Esophagus muscularis mucosa (tissue), 4 donors: ENCODE data around the gene SPCS3. TPM values are rescaled to one million over a fixed set of nuclear protein-coding genes. Genes with fewer than 3 reads are reported as not detected.

ENCODE experiments used
- DNase-seq: peaks from one replicate; pipeline ENCODE4 v3.0.0-alpha.2; 2017; ENCODE audit errors: extremely low spot score
- H3K27ac ChIP-seq, 4 donors: fragments of 200-600 bp; sonication (generic); replicated peaks in 1 of 4; 1 replicate in 3 of 4; 2 replicates in 1 of 4; pipeline ENCODE4 v1.5.1; 2016 to 2019; ENCODE audit warnings: mild to moderate bottlenecking in 1 of 4
- H3K27me3 ChIP-seq, 4 donors: fragments of 200-600 bp; sonication (generic); one replicate each; pipeline versions ENCODE4 v1.5.1 to v1.6.0; 2016 to 2019
- H3K36me3 ChIP-seq, 4 donors: fragments of 200-600 bp; sonication (generic); one replicate each; pipeline ENCODE4 v1.5.1; 2016 to 2019
- H3K4me1 ChIP-seq, 4 donors: fragments of 200-600 bp; sonication (generic); one replicate each; pipeline ENCODE4 v1.5.1; 2016 to 2019
- H3K4me3 ChIP-seq, 4 donors: fragments of 200-600 bp; sonication (generic); 1 replicate in 2 of 4; 2 replicates in 2 of 4; pipeline ENCODE4 v1.5.1; 2016 to 2019; ENCODE audit warnings: mild to moderate bottlenecking in 4 of 4, moderate library complexity in 1 of 4
- H3K9me3 ChIP-seq, 4 donors: fragments of 200-600 bp; sonication (generic); 1 replicate in 3 of 4; 2 replicates in 1 of 4; pipeline ENCODE4 v1.5.1; 2016 to 2019
- EP300 ChIP-seq: sonication (generic); formaldehyde crosslinking; IDR thresholded peaks from one replicate; pipeline ENCODE4 v1.6.1; 2017; ENCODE audit warnings: antibody characterized with exemption
- POLR2A ChIP-seq: fragments of 450-650 bp; IDR thresholded peaks from one replicate; pipeline ENCODE4 v1.6.1; 2017; ENCODE audit warnings: antibody characterized with exemption, moderate library complexity, mild to moderate bottlenecking, low read depth
- POLR2AphosphoS5 ChIP-seq, 2 donors: sonication (generic); formaldehyde crosslinking; IDR thresholded peaks; one replicate each; pipeline ENCODE4 v1.6.1; 2017; ENCODE audit warnings: antibody characterized with exemption in 2 of 2
- WGBS: methylation state at CpG from one replicate; pipeline ENCODE4 v1.1.5; 2018; 5-methylcytosine and 5-hydroxymethylcytosine counted together
- intact Hi-C: fragments of 100-400 bp; cut with DNase I; formaldehyde crosslinking; loops from one replicate; pipeline ENCODE4 v1.15.1; 2023
- total RNA-seq, 4 donors: library from RNA; depleted of rRNA; stranded (reverse); fragments of >200 nt; gene quantifications; one replicate each; pipeline versions ENCODE4 v1.1.0 to v1.2.1, GENCODE V29; 2016
- TF ChIP-seq, protein P1 (sequence below), 3 experiments: fragments of 200-600 bp in 2 of 3; fragments of 450-650 bp in 1 of 3; sonication (generic) in 2 of 3; IDR thresholded peaks; one replicate each; pipeline ENCODE4 v1.5.1; 2017 to 2019; ENCODE audit warnings: antibody characterized with exemption in 3 of 3, mild to moderate bottlenecking in 2 of 3, moderate library complexity in 1 of 3

Gene SPCS3
- total RNA-seq, 4 donors from 2014 or later, result 35.5 to 48.4 (median 46.0) TPM

DNA sequence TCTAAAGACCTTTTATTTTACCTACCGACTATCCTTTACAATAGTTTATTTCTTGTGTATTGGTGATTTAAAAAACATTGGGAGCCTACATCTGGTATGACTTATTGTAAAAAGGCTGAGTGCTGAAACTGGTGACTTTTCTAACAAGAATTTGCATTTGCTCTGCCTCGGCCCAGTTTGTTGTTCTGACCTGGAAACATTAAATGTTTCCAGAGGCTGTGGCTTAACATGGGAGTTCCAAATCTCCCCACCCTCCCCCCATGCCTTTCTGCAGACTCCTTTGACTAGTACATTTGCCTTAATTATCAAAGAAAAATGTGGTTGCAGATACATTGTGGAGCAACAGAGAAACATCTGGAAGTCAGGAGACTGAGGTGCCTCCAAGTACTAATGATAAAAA is 39.8 kb downstream of the SPCS3 start:
- TF ChIP-seq, protein P1, sequence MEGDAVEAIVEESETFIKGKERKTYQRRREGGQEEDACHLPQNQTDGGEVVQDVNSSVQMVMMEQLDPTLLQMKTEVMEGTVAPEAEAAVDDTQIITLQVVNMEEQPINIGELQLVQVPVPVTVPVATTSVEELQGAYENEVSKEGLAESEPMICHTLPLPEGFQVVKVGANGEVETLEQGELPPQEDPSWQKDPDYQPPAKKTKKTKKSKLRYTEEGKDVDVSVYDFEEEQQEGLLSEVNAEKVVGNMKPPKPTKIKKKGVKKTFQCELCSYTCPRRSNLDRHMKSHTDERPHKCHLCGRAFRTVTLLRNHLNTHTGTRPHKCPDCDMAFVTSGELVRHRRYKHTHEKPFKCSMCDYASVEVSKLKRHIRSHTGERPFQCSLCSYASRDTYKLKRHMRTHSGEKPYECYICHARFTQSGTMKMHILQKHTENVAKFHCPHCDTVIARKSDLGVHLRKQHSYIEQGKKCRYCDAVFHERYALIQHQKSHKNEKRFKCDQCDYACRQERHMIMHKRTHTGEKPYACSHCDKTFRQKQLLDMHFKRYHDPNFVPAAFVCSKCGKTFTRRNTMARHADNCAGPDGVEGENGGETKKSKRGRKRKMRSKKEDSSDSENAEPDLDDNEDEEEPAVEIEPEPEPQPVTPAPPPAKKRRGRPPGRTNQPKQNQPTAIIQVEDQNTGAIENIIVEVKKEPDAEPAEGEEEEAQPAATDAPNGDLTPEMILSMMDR (IDR thresholded peaks at IDR 0.05), result no peak
- TF ChIP-seq EP300 (no peak), POLR2A (no peak), POLR2AphosphoS5 (IDR thresholded peaks at IDR 0.05) (no peak)
- DNase-seq, result no peak
- WGBS, result 78% methylated on average over 2 of the region's 2 CpGs
- intact Hi-C loops, result no loop called here
- no peak overlapping the region for H3K27ac ChIP-seq
- no peak overlapping the region for H3K4me3 ChIP-seq
- H3K36me3 ChIP-seq, result no peaks in the 10 kb centered on the region
- H3K9me3 ChIP-seq, result no peaks in the 10 kb centered on the region
- no peaks in the 10 kb centered on the region for H3K27me3 ChIP-seq
- no peaks in the 10 kb centered on the region for H3K4me1 ChIP-seq

DNA sequence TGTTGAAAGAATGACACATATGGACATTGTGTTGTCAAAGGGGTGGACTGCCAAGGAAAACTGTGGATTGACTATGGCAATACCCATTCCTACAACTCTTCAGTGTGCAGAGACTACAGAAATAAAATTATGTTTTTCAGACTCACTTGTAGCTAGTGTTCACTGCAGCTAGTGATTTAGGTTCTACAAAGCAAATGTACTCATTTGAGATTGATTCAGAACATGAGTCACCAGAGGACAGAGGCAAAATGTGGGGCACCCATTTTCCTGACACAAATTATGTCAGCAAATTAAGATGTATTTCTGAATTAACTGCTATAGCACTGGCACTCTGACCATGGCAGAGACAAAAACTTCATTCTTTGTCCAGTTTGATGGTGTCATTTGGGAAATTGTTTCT is 40.7 kb downstream of the SPCS3 start:
- Histone ChIP-seq H3K9me3 (peaks cover 0 to 4% (median 0%) of the 10 kb centered on the region in 4 donors), H3K4me1 (no peaks in the 10 kb centered on the region), H3K27ac (no peak overlapping the region), H3K27me3 (no peaks in the 10 kb centered on the region), H3K4me3 (no peak overlapping the region), H3K36me3 (no peaks in the 10 kb centered on the region)
- DNase-seq, result no peak
- TF ChIP-seq EP300 (no peak), POLR2A (no peak), POLR2AphosphoS5 (IDR thresholded peaks at IDR 0.05) (no peak)
- TF ChIP-seq, protein P1 (IDR thresholded peaks at IDR 0.05), result no peak
- intact Hi-C loops, result no loop called here

DNA sequence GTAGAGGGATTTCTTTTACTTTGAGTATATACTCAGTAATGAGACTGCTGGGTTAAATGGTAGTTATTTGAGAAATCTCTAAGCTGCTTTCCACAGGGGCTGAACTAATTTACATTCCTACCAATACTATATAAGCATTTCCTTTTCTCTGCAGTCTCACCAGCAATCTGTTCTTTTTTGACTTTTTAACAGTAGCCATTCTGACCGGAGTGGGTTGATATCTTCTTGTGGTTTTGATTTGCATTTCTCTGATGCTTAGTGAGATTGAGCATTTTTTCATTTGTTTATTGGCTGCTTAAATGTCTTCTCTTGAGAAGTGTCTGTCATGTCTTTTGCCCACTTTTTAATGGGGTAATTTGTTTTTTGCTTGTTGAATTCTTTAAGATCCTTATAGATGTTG is 43.3 kb downstream of the SPCS3 start:
- no peaks in the 10 kb centered on the region for H3K27me3 ChIP-seq
- 71% methylated on average over 1 of the region's 1 CpG for WGBS
- no peaks in the 10 kb centered on the region for H3K36me3 ChIP-seq
- H3K4me3 ChIP-seq, result no peak overlapping the region
- H3K9me3 ChIP-seq, result peaks cover 0 to 17% (median 3%) of the 10 kb centered on the region in 4 donors
- no peak for DNase-seq
- intact Hi-C loops, result no loop called here
- no peak for TF ChIP-seq POLR2A
- no peak for TF ChIP-seq POLR2AphosphoS5 (IDR thresholded peaks at IDR 0.05)
- TF ChIP-seq EP300, result no peak
- TF ChIP-seq, protein P1 (IDR thresholded peaks at IDR 0.05), result no peak
- H3K27ac ChIP-seq, result no peak overlapping the region
- no peaks in the 10 kb centered on the region for H3K4me1 ChIP-seq

DNA sequence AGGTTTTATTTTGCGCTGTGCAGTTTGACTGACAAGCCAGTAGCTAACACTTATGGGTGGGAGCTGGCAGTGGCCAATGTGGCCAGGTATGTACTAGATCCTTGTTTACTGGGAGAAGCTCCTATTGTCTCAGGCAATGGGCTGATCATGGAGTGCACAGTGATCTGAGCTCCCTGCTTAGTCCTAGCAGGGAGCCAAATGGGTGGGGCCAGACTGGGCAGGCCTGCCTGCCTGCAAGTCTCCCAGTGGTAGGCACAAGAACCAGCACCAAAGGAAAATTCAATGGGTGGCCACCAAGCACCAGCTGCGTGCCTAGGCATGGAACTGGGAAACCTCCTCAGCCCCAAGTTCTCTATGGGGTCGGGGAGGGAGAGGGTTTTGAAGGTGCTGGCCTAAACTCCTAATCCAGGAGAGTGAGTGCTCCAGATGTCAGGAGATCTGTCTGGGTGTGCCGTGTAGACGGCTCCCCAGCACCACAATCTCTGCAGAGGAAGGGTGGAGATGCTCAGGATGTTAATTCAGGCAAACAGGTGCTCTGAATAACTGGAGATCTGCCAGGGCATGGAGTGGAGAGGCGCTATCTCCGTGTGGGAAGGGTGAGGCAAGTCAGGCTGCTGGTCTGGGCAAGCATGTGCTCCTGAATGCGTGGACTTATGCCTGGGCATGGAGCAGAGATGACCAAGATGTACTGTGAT is 48.2 kb downstream of the SPCS3 start:
- Histone ChIP-seq H3K27ac (no peak overlapping the region), H3K27me3 (no peaks in the 10 kb centered on the region), H3K4me1 (no peaks in the 10 kb centered on the region), H3K4me3 (no peak overlapping the region), H3K9me3 (peaks cover 0 to 17% (median 3%) of the 10 kb centered on the region in 4 donors), H3K36me3 (no peaks in the 10 kb centered on the region)
- TF ChIP-seq POLR2A, result no peak
- TF ChIP-seq, protein P1 (IDR thresholded peaks at IDR 0.05), result no peak
- TF ChIP-seq POLR2AphosphoS5 (IDR thresholded peaks at IDR 0.05), result no peak
- TF ChIP-seq EP300, result no peak
- intact Hi-C loops, result no loop called here
- no peak for DNase-seq
- WGBS, result 89% methylated on average over 8 of the region's 8 CpGs
